DOHH2 (cell line): Measurements from ENCODE around the gene AKAP13.
"Not testable (repeated sequence)": the region's sequence is repeated elsewhere in the genome, so short reads cannot be mapped to it uniquely, and the experiment has no call there.

ENCODE experiments used
- H3F3A ChIP-seq: fragments of 200-600 bp; sonication (generic), shearing (Covaris generic); 2 replicates; pipeline ENCODE4 v1.6.0; 2016; ENCODE audit warnings: antibody characterized with exemption, mild to moderate bottlenecking; ENCODE audit not compliant: control insufficient read depth, insufficient read depth
- H3K27ac ChIP-seq: fragments of 200-600 bp; sonication (generic); 2 replicates; pipeline ENCODE4 v1.5.1; 2014; ENCODE audit warnings: low read depth, mild to moderate bottlenecking, low read length, moderate library complexity
- H3K27me3 ChIP-seq: fragments of 200-600 bp; sonication (generic); 2 replicates; pipeline ENCODE4 v1.6.1; 2014; ENCODE audit warnings: mild to moderate bottlenecking, low read length, mixed read lengths; ENCODE audit not compliant: control insufficient read depth
- H3K36me3 ChIP-seq: fragments of 200-600 bp; sonication (generic); 2 replicates; pipeline ENCODE4 v1.6.1; 2014; ENCODE audit warnings: mild to moderate bottlenecking, low read length, moderate library complexity, mixed read lengths; ENCODE audit not compliant: control insufficient read depth
- H3K4me1 ChIP-seq: fragments of 200-600 bp; sonication (generic); 2 replicates; pipeline ENCODE4 v1.6.1; 2014; ENCODE audit warnings: mild to moderate bottlenecking, low read length, mixed read lengths; ENCODE audit not compliant: control insufficient read depth
- H3K4me2 ChIP-seq: fragments of 200-600 bp; sonication (generic); 2 replicates; pipeline ENCODE4 v1.6.0; 2014; ENCODE audit warnings: mild to moderate bottlenecking, low read length, moderate library complexity
- H3K4me3 ChIP-seq: fragments of 200-600 bp; sonication (generic); 2 replicates; pipeline ENCODE4 v1.5.1; 2014; ENCODE audit warnings: mild to moderate bottlenecking, low read length, mixed read lengths
- H3K79me2 ChIP-seq: fragments of 200-600 bp; sonication (generic); 2 replicates; pipeline ENCODE4 v1.6.1; 2014; ENCODE audit warnings: mild to moderate bottlenecking, low read length, mixed read lengths; ENCODE audit not compliant: control insufficient read depth
- H3K9me2 ChIP-seq: fragments of 200-600 bp; sonication (generic); replicated peaks from 2 replicates; pipeline ENCODE4 v1.6.1; 2014; ENCODE audit warnings: mild to moderate bottlenecking, low read length, mixed read lengths; ENCODE audit not compliant: control insufficient read depth
- H3K9me3 ChIP-seq: fragments of 200-600 bp; sonication (generic); 2 replicates; pipeline ENCODE4 v1.6.1; 2014; ENCODE audit warnings: antibody characterized with exemption, low read length, mixed read lengths; ENCODE audit not compliant: control insufficient read depth, insufficient read depth
- H4K20me1 ChIP-seq: fragments of 200-600 bp; sonication (generic); 2 replicates; pipeline ENCODE4 v1.6.0; 2014; ENCODE audit warnings: low read depth, mild to moderate bottlenecking, antibody characterized with exemption, low read length, moderate library complexity; ENCODE audit not compliant: control insufficient read depth, insufficient read depth
- CTCF ChIP-seq: fragments of 200-600 bp; sonication (generic); IDR thresholded peaks from one replicate; pipeline ENCODE4 v1.5.1; 2014; ENCODE audit warnings: antibody characterized with exemption, mild to moderate bottlenecking, low read depth, low read length; ENCODE audit not compliant: poor library complexity, severe bottlenecking
- EZH2phosphoT487 ChIP-seq: fragments of 200-600 bp; sonication (generic); IDR thresholded peaks from 2 replicates; pipeline ENCODE4 v1.6.1; 2017; ENCODE audit warnings: borderline replicate concordance, mild to moderate bottlenecking, antibody characterized with exemption, low read length, moderate library complexity, mixed read lengths

Gene AKAP13

GRCh38 chr15:85440451-85440850 is 60.0 kb downstream of the AKAP13 start:
- TF ChIP-seq CTCF: no peak
- TF ChIP-seq EZH2phosphoT487: no peak
- peaks cover 54% of the 10 kb centered on the region for H3K4me1 ChIP-seq
- H3F3A ChIP-seq: peaks cover 25% of the 10 kb centered on the region
- H3K27ac ChIP-seq: peak overlapping the region; percentile 52
- H3K4me3 ChIP-seq: peak overlapping the region; percentile 2; the same call in 1 of the 2 replicates
- H3K9me3 ChIP-seq: no peaks in the 10 kb centered on the region
- no peaks in the 10 kb centered on the region for H3K9me2 ChIP-seq
- peaks cover 53% of the 10 kb centered on the region for H3K79me2 ChIP-seq
- H3K36me3 ChIP-seq: no peaks in the 10 kb centered on the region
- no peaks in the 10 kb centered on the region for H3K27me3 ChIP-seq
- peak overlapping the region; percentile 51 for H3K4me2 ChIP-seq
- peaks cover 3% of the 10 kb centered on the region; the same call in 1 of the 2 replicates for H4K20me1 ChIP-seq

GRCh38 chr15:85441854-85442253 is 61.5 kb downstream of the AKAP13 start:
- Histone ChIP-seq H3F3A (peaks cover 34% of the 10 kb centered on the region), H3K27ac (peak overlapping the region; percentile 52), H3K4me1 (peaks cover 64% of the 10 kb centered on the region), H3K79me2 (peaks cover 67% of the 10 kb centered on the region), H3K4me3 (peak overlapping the region; percentile 19), H3K4me2 (peak overlapping the region; percentile 51)
- not testable (repeated sequence) for H3K9me2 ChIP-seq, H4K20me1 ChIP-seq, H3K9me3 ChIP-seq, H3K36me3 ChIP-seq, H3K27me3 ChIP-seq

GRCh38 chr15:85443046-85443445 is 62.6 kb downstream of the AKAP13 start:
- Histone ChIP-seq H4K20me1 (peaks cover 3% of the 10 kb centered on the region; the same call in 1 of the 2 replicates), H3K27ac (peak overlapping the region; percentile 90), H3K9me2 (no peaks in the 10 kb centered on the region), H3K36me3 (no peaks in the 10 kb centered on the region), H3K4me1 (peaks cover 73% of the 10 kb centered on the region), H3K79me2 (peaks cover 79% of the 10 kb centered on the region), H3F3A (peaks cover 34% of the 10 kb centered on the region), H3K9me3 (no peaks in the 10 kb centered on the region), H3K27me3 (no peaks in the 10 kb centered on the region), H3K4me3 (peak overlapping the region; percentile 59), H3K4me2 (peak overlapping the region; percentile 85)
- TF ChIP-seq EZH2phosphoT487 (no peak), CTCF (no peak)

GRCh38 chr15:85443593-85444087 is 63.2 kb downstream of the AKAP13 start:
- H3K9me3 ChIP-seq: no peaks in the 10 kb centered on the region
- H3K4me3 ChIP-seq: peak overlapping the region; percentile 59
- H3K27me3 ChIP-seq: no peaks in the 10 kb centered on the region
- peaks cover 78% of the 10 kb centered on the region for H3K4me1 ChIP-seq
- H3K9me2 ChIP-seq: no peaks in the 10 kb centered on the region
- TF ChIP-seq EZH2phosphoT487 (no peak), CTCF (no peak)
- peaks cover 34% of the 10 kb centered on the region for H3F3A ChIP-seq
- peaks cover 85% of the 10 kb centered on the region for H3K79me2 ChIP-seq
- H4K20me1 ChIP-seq: peaks cover 3% of the 10 kb centered on the region; the same call in 1 of the 2 replicates
- no peaks in the 10 kb centered on the region for H3K36me3 ChIP-seq
- peak overlapping the region; percentile 90 for H3K27ac ChIP-seq
- peak overlapping the region; percentile 85 for H3K4me2 ChIP-seq
